HUES64 (cell line): Measurements from ENCODE around the gene SNN.
A peak's percentile ranks its signal among the peaks of the same experiment; 100 is the strongest.

Source experiments
- H3K27ac ChIP-seq: 2 replicates; pipeline ENCODE4 v1.7.0; 2013; ENCODE audit warnings: low read depth, low read length, inconsistent platforms
- H3K27me3 ChIP-seq: 2 replicates; pipeline ENCODE4 v1.6.1; 2013; ENCODE audit warnings: mild to moderate bottlenecking, low read length; ENCODE audit not compliant: insufficient read depth
- H3K36me3 ChIP-seq: 2 replicates; pipeline ENCODE4 v1.6.1; 2013; ENCODE audit warnings: mild to moderate bottlenecking, low read length; ENCODE audit not compliant: insufficient read depth
- H3K4me1 ChIP-seq: 2 replicates; pipeline ENCODE4 v1.6.1; 2013; ENCODE audit warnings: mild to moderate bottlenecking, low read length, moderate library complexity; ENCODE audit not compliant: insufficient read depth
- H3K4me3 ChIP-seq: 2 replicates; pipeline ENCODE4 v1.5.1; 2013; ENCODE audit warnings: mild to moderate bottlenecking, low read length, moderate library complexity
- H3K9ac ChIP-seq: 2 replicates; pipeline ENCODE4 v1.6.1; 2013; ENCODE audit warnings: mild to moderate bottlenecking, low read depth, low read length
- H3K9me3 ChIP-seq: 2 replicates; pipeline ENCODE4 v1.6.1; 2013; ENCODE audit warnings: low read depth, low read length; ENCODE audit not compliant: insufficient read depth
- WGBS: fragments of 150-250, 120-280 bp; methylation state at CpG from one replicate; pipeline ENCODE4 v1.1.7; 2013; ENCODE audit warnings: missing lambda C conversion rate; 5-methylcytosine and 5-hydroxymethylcytosine counted together

Gene SNN

DNA sequence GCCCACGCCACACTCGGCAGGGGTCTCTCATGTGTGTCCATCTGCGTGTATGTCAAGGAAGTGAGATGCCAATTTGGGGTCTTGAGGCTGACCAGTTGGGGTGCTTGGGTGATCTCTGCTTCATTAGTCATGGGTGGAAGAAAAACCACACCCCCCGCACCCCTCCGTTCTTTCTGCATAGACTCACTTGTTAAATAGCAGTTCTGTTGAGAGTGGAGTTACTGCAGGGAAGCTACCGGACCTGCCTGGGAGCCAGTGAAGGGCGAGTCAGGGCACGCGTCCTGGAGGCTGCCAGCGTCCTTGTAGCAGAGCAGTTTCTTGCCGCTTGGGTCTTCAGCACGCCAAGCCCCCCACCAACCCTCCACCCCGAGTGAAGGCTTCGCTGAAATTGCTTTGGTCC lies 8.5 kb downstream of the SNN start:
- no peaks in the 10 kb centered on the region for H3K27me3 ChIP-seq
- no peak overlapping the region for H3K4me3 ChIP-seq
- H3K9me3 ChIP-seq, result no peaks in the 10 kb centered on the region
- H3K27ac ChIP-seq, result no peak overlapping the region
- H3K9ac ChIP-seq, result no peak overlapping the region
- H3K36me3 ChIP-seq, result peaks cover 51% of the 10 kb centered on the region
- no peaks in the 10 kb centered on the region for H3K4me1 ChIP-seq
- 96% methylated on average over 14 of the region's 14 CpGs for WGBS

- H3K4me3 ChIP-seq, result no peak overlapping the region
- H3K36me3 ChIP-seq, result peaks cover 52% of the 10 kb centered on the region
- H3K9me3 ChIP-seq, result no peaks in the 10 kb centered on the region
- no peaks in the 10 kb centered on the region for H3K4me1 ChIP-seq
- no peaks in the 10 kb centered on the region for H3K27me3 ChIP-seq
- H3K27ac ChIP-seq, result no peak overlapping the region
- no peak overlapping the region for H3K9ac ChIP-seq
- WGBS, result 90% methylated on average over 9 of the region's 9 CpGs
Measured at GRCh38 chr16:11677451-11677951, 9.2 kb downstream of the SNN start.

- no peak overlapping the region for H3K9ac ChIP-seq
- no peaks in the 10 kb centered on the region for H3K27me3 ChIP-seq
- peaks cover 52% of the 10 kb centered on the region for H3K36me3 ChIP-seq
- WGBS, result 94% methylated on average over 18 of the region's 18 CpGs
- H3K4me3 ChIP-seq, result no peak overlapping the region
- no peaks in the 10 kb centered on the region for H3K4me1 ChIP-seq
- H3K27ac ChIP-seq, result no peak overlapping the region
- H3K9me3 ChIP-seq, result no peaks in the 10 kb centered on the region
Measured at GRCh38 chr16:11677959-11678881, 10.0 kb downstream of the SNN start.

DNA sequence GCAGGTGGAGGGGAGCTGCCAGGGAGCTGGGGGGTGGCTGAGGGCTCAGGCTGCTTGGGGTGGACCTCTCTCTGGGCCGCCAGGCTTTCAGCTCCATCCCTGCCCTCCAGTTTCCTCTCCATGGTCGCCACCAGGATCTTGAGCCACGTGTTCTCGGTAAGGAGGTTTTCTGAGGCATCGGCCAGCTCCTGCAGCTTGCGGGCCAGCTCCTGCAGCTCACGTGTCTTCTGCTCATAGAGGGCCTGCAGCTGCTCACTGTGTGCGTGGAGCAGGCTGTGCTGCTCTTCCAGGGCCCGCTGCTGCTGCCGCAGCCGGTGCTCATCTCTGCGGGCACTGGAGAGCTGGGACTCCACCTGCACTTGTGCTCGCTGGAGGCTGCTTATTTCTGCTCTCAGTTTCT lies 11.0 kb downstream of the SNN start:
- Histone ChIP-seq H3K4me3 (no peak overlapping the region), H3K4me1 (no peaks in the 10 kb centered on the region), H3K9me3 (no peaks in the 10 kb centered on the region), H3K27me3 (no peaks in the 10 kb centered on the region), H3K36me3 (peaks cover 62% of the 10 kb centered on the region), H3K9ac (no peak overlapping the region), H3K27ac (peak overlapping the region; percentile 15; the same call in 1 of the 2 replicates)
- 92% methylated on average over 13 of the region's 13 CpGs for WGBS

GRCh38 chr16:11679941-11680911 lies 12.0 kb downstream of the SNN start:
- Histone ChIP-seq H3K4me1 (no peaks in the 10 kb centered on the region), H3K27ac (no peak overlapping the region), H3K4me3 (no peak overlapping the region), H3K9me3 (no peaks in the 10 kb centered on the region), H3K27me3 (no peaks in the 10 kb centered on the region), H3K9ac (no peak overlapping the region), H3K36me3 (peaks cover 67% of the 10 kb centered on the region)
- 93% methylated on average over 10 of the region's 12 CpGs for WGBS

DNA sequence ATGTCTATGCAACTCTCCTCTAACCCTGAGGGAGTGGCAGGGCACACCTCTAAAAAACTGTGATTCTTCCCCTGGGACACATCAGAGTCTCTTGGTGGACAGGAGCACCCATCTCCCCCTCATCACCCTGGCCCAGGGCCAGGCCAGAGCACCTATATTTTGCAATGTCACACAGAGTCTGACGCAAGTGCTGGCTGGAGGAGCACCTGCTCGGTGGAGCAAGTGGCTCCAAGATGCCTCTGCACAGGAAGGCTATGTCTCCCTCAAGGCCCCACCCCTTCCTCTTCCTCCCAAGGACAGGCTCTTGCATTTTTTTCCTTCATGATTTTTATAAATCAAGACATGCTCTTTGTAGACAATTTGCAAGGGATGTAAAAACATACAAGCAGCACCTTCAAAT lies 13.3 kb downstream of the SNN start:
- Histone ChIP-seq H3K27me3 (no peaks in the 10 kb centered on the region), H3K4me3 (no peak overlapping the region), H3K36me3 (peaks cover 62% of the 10 kb centered on the region), H3K9ac (no peak overlapping the region), H3K9me3 (no peaks in the 10 kb centered on the region), H3K27ac (no peak overlapping the region), H3K4me1 (no peaks in the 10 kb centered on the region)
- 93% methylated on average over 2 of the region's 2 CpGs for WGBS

DNA sequence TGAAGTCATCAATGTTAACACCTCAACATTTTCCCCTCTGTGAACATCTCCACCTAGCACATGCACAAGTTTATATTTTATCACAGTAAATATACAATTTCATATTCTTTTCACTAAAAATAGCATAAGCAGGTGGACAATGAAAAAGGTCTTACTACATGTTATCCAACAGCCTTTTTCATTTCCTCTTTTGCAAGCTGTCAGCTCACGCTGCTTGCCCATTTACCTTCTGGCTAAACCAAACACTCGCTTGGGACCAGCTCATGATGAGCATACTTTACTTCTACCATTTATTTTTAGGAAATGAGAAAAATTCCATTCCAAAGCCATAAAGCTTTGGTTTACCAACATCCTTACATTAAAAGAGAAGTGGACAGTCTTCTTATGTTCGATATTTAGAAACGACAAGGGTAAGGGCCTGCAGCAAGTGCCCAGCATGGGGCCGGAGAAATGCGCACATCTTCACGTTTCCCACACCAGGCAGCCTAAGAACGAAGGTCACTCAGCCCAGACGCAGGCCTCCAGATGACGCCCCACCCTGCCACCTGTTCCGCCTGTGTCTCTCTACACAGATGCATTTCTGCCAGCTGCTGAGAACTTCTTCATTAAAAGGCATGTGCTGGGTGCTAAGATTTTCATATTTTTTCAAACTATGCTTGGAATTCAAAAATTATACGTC lies 13.9 kb downstream of the SNN start:
- Histone ChIP-seq H3K4me1 (no peaks in the 10 kb centered on the region), H3K9me3 (no peaks in the 10 kb centered on the region), H3K9ac (no peak overlapping the region), H3K27ac (no peak overlapping the region), H3K27me3 (no peaks in the 10 kb centered on the region), H3K36me3 (peaks cover 62% of the 10 kb centered on the region), H3K4me3 (no peak overlapping the region)
- WGBS, result 88% methylated on average over 11 of the region's 12 CpGs

- WGBS, result 94% methylated on average over 3 of the region's 5 CpGs
- peaks cover 62% of the 10 kb centered on the region for H3K36me3 ChIP-seq
- no peaks in the 10 kb centered on the region for H3K9me3 ChIP-seq
- H3K4me3 ChIP-seq, result no peak overlapping the region
- H3K27ac ChIP-seq, result no peak overlapping the region
- H3K4me1 ChIP-seq, result no peaks in the 10 kb centered on the region
- no peaks in the 10 kb centered on the region for H3K27me3 ChIP-seq
- H3K9ac ChIP-seq, result no peak overlapping the region
Measured at GRCh38 chr16:11682655-11683096, 14.4 kb downstream of the SNN start.

- H3K36me3 ChIP-seq, result peaks cover 62% of the 10 kb centered on the region
- no peaks in the 10 kb centered on the region for H3K9me3 ChIP-seq
- no peak overlapping the region for H3K9ac ChIP-seq
- WGBS, result 95% methylated on average over 11 of the region's 11 CpGs
- H3K27me3 ChIP-seq, result no peaks in the 10 kb centered on the region
- H3K27ac ChIP-seq, result no peak overlapping the region
- H3K4me1 ChIP-seq, result no peaks in the 10 kb centered on the region
- no peak overlapping the region for H3K4me3 ChIP-seq
Measured at GRCh38 chr16:11683145-11683544, 14.9 kb downstream of the SNN start.

GRCh38 chr16:11684231-11685025 lies 16.2 kb downstream of the SNN start:
- Histone ChIP-seq H3K36me3 (peaks cover 58% of the 10 kb centered on the region), H3K27ac (no peak overlapping the region), H3K4me3 (no peak overlapping the region), H3K4me1 (no peaks in the 10 kb centered on the region), H3K27me3 (no peaks in the 10 kb centered on the region), H3K9ac (no peak overlapping the region), H3K9me3 (no peaks in the 10 kb centered on the region)
- 97% methylated on average over 12 of the region's 12 CpGs for WGBS
